HCT116 (cell line): ENCODE measurements around the gene TENM4.
"Not testable (repeated sequence)": the region's sequence is repeated elsewhere in the genome, so short reads cannot be mapped to it uniquely, and the experiment has no call there.

Experiments
- CEBPB ChIP-seq: IDR thresholded peaks from 2 replicates; pipeline ENCODE4 v1.6.1; 2012; ENCODE audit warnings: low read depth
- CTCF ChIP-seq, 3 experiments: fragments of 200-600 bp in 1 of 3; sonication (generic) in 1 of 3; IDR thresholded peaks in 2 of 3; conservative IDR thresholded peaks in 1 of 3; 2 replicates each; pipeline ENCODE4 v1.5.1; 2012 to 2017; ENCODE audit warnings: low read depth in 2 of 3, low read length in 2 of 3, antibody characterized with exemption in 1 of 3, borderline replicate concordance in 1 of 3, control low read depth in 1 of 3, mild to moderate bottlenecking in 1 of 3, mixed read lengths in 1 of 3, mixed run types in 1 of 3, moderate library complexity in 1 of 3; ENCODE audit not compliant: insufficient read depth in 1 of 3
- EZH2 ChIP-seq: fragments of 200-600 bp; sonication (generic); IDR thresholded peaks from 2 replicates; pipeline ENCODE4 v1.6.1; 2017; ENCODE audit warnings: antibody characterized with exemption, mixed run types
- JUND ChIP-seq: IDR thresholded peaks from 2 replicates; pipeline ENCODE4 v1.6.1; 2012
- MAX ChIP-seq: IDR thresholded peaks from 2 replicates; pipeline ENCODE4 v1.6.1; 2012
- POLR2A ChIP-seq: IDR thresholded peaks from 2 replicates; pipeline ENCODE4 v1.7.0; 2011; ENCODE audit warnings: borderline replicate concordance; ENCODE audit not compliant: insufficient read depth, insufficient read length; ENCODE audit errors: extremely low read depth
- SP1 ChIP-seq: IDR thresholded peaks from 2 replicates; pipeline ENCODE4 v1.6.1; 2012; ENCODE audit warnings: low read depth
- SRF ChIP-seq: IDR thresholded peaks from 2 replicates; pipeline ENCODE4 v1.6.1; 2012; ENCODE audit warnings: low read depth
- TCF7L2 ChIP-seq: IDR thresholded peaks from 2 replicates; pipeline ENCODE4 v1.7.0; 2011; ENCODE audit warnings: borderline replicate concordance, inconsistent platforms; ENCODE audit not compliant: insufficient read depth, insufficient read length; ENCODE audit errors: extremely low read depth
- YY1 ChIP-seq: IDR thresholded peaks from 2 replicates; pipeline ENCODE4 v1.6.1; 2011; ENCODE audit warnings: low read length, low read depth, moderate library complexity, mild to moderate bottlenecking; ENCODE audit not compliant: insufficient replicate concordance; ENCODE audit errors: extremely low read depth
- ZNF274 ChIP-seq: fragments of 200-500 bp; sonication (Bioruptor generic); IDR thresholded peaks from 2 replicates; pipeline ENCODE4 v1.6.1; 2014; ENCODE audit warnings: mild to moderate bottlenecking, low read depth, low read length, inconsistent platforms

- TF ChIP-seq JUND; CTCF (IDR thresholded peaks at IDR 0.05 in 2 of 3, conservative IDR thresholded peaks at IDR 0.05 in 1 of 3; ENCODE audit: borderline replicate concordance in 1 of 3, insufficient read depth in 1 of 3, low read depth in 2 of 3, low read length in 2 of 3); EZH2; SRF; POLR2A; TCF7L2; MAX; ZNF274; YY1; CEBPB; SP1: not testable (repeated sequence)
Measured at GRCh38 chr11:78977848-78978247, 463.0 kb downstream of the TENM4 start.
